ENCODE results near the gene CYB5RL.

Gene CYB5RL

GRCh38 chr1:54221867-54222484, 22.1 kb upstream of the CYB5RL start:
- H3K4me1 ChIP-seq (ENCODE audit: insufficient read depth, low read length, poor library complexity, severe bottlenecking) = no peaks in the 10 kb centered on the region
- H3K4me3 ChIP-seq (ENCODE audit: low read length, poor library complexity, severe bottlenecking) = no peak overlapping the region
- H3K4me2 ChIP-seq (ENCODE audit: low read depth, low read length, poor library complexity, severe bottlenecking) = no peak overlapping the region
- TF ChIP-seq EZH2phosphoT487 (IDR thresholded peaks at IDR 0.05; ENCODE audit: borderline replicate concordance) (no peak), CTCF (conservative IDR thresholded peaks at IDR 0.05; ENCODE audit: low read length) (no peak)
- H3K27me3 ChIP-seq (ENCODE audit: insufficient read depth, low read length, poor library complexity, severe bottlenecking) = no peaks in the 10 kb centered on the region
- H2AFZ ChIP-seq (ENCODE audit: low read length) = no peak overlapping the region
- H3F3A ChIP-seq (ENCODE audit: low read depth) = no peaks in the 10 kb centered on the region
- peaks cover 60% of the 10 kb centered on the region; the same call in 1 of the 2 replicates for H3K36me3 ChIP-seq (ENCODE audit: insufficient read depth, low read length)
- no peak overlapping the region for H3K9ac ChIP-seq (ENCODE audit: low read depth, low read length, poor library complexity, severe bottlenecking)
- H4K20me1 ChIP-seq (ENCODE audit: insufficient read depth, low read length, poor library complexity, severe bottlenecking) = no peaks in the 10 kb centered on the region
- H3K79me2 ChIP-seq (ENCODE audit: insufficient read depth, low read length) = no peaks in the 10 kb centered on the region
- no peaks in the 10 kb centered on the region for H3K9me2 ChIP-seq (replicated peaks; ENCODE audit: low read depth, low read length)
- no peaks in the 10 kb centered on the region for H3K9me3 ChIP-seq (ENCODE audit: insufficient read depth, low read depth, low read length)

- no peaks in the 10 kb centered on the region for H3F3A ChIP-seq (ENCODE audit: low read depth)
- H3K9ac ChIP-seq (ENCODE audit: low read depth, low read length, poor library complexity, severe bottlenecking) = no peak overlapping the region
- H3K36me3 ChIP-seq (ENCODE audit: insufficient read depth, low read length) = peaks cover 65% of the 10 kb centered on the region; the same call in 1 of the 2 replicates
- H3K4me2 ChIP-seq (ENCODE audit: low read depth, low read length, poor library complexity, severe bottlenecking) = no peak overlapping the region
- no peaks in the 10 kb centered on the region for H3K9me2 ChIP-seq (replicated peaks; ENCODE audit: low read depth, low read length)
- H3K4me3 ChIP-seq (ENCODE audit: low read length, poor library complexity, severe bottlenecking) = no peak overlapping the region
- no peaks in the 10 kb centered on the region for H3K79me2 ChIP-seq (ENCODE audit: insufficient read depth, low read length)
- H3K4me1 ChIP-seq (ENCODE audit: insufficient read depth, low read length, poor library complexity, severe bottlenecking) = no peaks in the 10 kb centered on the region
- H3K27me3 ChIP-seq (ENCODE audit: insufficient read depth, low read length, poor library complexity, severe bottlenecking) = no peaks in the 10 kb centered on the region
- H4K20me1 ChIP-seq (ENCODE audit: insufficient read depth, low read length, poor library complexity, severe bottlenecking) = no peaks in the 10 kb centered on the region
- no peak overlapping the region for H2AFZ ChIP-seq (ENCODE audit: low read length)
- TF ChIP-seq CTCF (conservative IDR thresholded peaks at IDR 0.05; ENCODE audit: low read length) = no peak
- no peak for TF ChIP-seq EZH2phosphoT487 (IDR thresholded peaks at IDR 0.05; ENCODE audit: borderline replicate concordance)
- no peaks in the 10 kb centered on the region for H3K9me3 ChIP-seq (ENCODE audit: insufficient read depth, low read depth, low read length)
Measured at GRCh38 chr1:54221113-54221834, 21.4 kb upstream of the CYB5RL start.

DNA sequence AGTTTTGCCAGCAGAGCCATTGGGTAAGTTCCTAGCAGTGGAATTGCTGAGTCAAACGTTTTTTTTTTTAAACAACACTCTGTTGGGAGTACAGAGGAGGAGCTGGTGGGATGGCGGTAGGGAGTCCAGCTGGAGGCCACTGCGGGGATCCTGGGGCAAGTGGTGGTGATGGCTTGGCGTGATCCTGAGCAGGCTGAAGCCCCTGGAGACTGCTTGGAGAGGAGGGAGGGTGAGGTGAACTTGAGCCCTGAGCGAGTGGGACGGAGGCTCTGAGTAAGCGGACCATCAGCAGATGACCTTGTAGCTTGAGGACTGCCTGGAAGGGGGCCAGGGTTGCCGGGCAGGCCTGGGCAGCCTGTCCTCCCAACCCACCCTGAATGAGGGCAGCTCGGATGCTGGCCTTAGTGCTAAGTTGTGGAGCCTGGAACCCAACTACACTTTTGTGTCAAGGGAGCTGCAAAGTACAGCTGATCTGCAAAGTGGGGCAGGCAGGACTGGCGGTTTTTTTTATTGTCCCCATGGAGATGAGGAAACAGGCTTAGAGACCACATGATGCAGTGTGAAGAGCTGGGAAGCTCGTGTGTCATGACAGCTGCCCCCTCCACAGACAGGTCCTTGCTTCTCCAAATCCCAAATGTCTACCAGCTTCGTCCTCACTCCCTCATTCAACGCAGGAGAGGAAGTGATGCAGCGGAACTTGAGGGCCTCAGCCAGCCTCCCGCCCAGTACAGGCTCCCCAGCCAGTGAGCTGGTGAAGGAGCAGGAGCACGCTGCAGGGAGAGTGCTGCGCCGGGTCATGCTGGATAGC, 20.4 kb upstream of the CYB5RL start:
- no peak for TF ChIP-seq CTCF (conservative IDR thresholded peaks at IDR 0.05; ENCODE audit: low read length)
- TF ChIP-seq EZH2phosphoT487 (IDR thresholded peaks at IDR 0.05; ENCODE audit: borderline replicate concordance) = no peak

More for the DNA sequence above, 20.4 kb upstream of the CYB5RL start:
- H2AFZ ChIP-seq (ENCODE audit: low read length) = no peak overlapping the region
- H3K9ac ChIP-seq (ENCODE audit: low read depth, low read length, poor library complexity, severe bottlenecking) = no peak overlapping the region
- H3K27me3 ChIP-seq (ENCODE audit: insufficient read depth, low read length, poor library complexity, severe bottlenecking) = no peaks in the 10 kb centered on the region
- no peak overlapping the region for H3K4me3 ChIP-seq (ENCODE audit: low read length, poor library complexity, severe bottlenecking)
- H3K9me3 ChIP-seq (ENCODE audit: insufficient read depth, low read depth, low read length) = no peaks in the 10 kb centered on the region
- H3K4me1 ChIP-seq (ENCODE audit: insufficient read depth, low read length, poor library complexity, severe bottlenecking) = no peaks in the 10 kb centered on the region
- H3F3A ChIP-seq (ENCODE audit: low read depth) = no peaks in the 10 kb centered on the region
- no peak overlapping the region for H3K4me2 ChIP-seq (ENCODE audit: low read depth, low read length, poor library complexity, severe bottlenecking)
- H4K20me1 ChIP-seq (ENCODE audit: insufficient read depth, low read length, poor library complexity, severe bottlenecking) = no peaks in the 10 kb centered on the region
- H3K9me2 ChIP-seq (replicated peaks; ENCODE audit: low read depth, low read length) = no peaks in the 10 kb centered on the region
- no peaks in the 10 kb centered on the region for H3K79me2 ChIP-seq (ENCODE audit: insufficient read depth, low read length)
- peaks cover 65% of the 10 kb centered on the region; the same call in 1 of the 2 replicates for H3K36me3 ChIP-seq (ENCODE audit: insufficient read depth, low read length)
